Neuron (in vitro differentiated cells): Measurements from ENCODE around the gene SLC39A8.

ENCODE experiments used
- H2AFZ ChIP-seq: one replicate; pipeline ENCODE4 v1.6.1; 2013; ENCODE audit warnings: low read depth, mild to moderate bottlenecking, inconsistent platforms, low read length, moderate library complexity
- H3K27me3 ChIP-seq: one replicate; pipeline ENCODE4 v1.6.1; 2013; ENCODE audit warnings: low read length; ENCODE audit not compliant: insufficient read depth
- H3K36me3 ChIP-seq: one replicate; pipeline ENCODE4 v1.6.1; 2013; ENCODE audit warnings: low read length; ENCODE audit not compliant: insufficient read depth
- H3K4me1 ChIP-seq: one replicate; pipeline ENCODE4 v1.6.1; 2013; ENCODE audit warnings: low read length; ENCODE audit not compliant: insufficient read depth
- H3K4me3 ChIP-seq: 2 replicates; pipeline ENCODE4 v1.5.1; 2013; ENCODE audit warnings: mild to moderate bottlenecking, low read length, moderate library complexity
- H3K9me3 ChIP-seq: one replicate; pipeline ENCODE4 v1.6.1; 2013; ENCODE audit warnings: low read length

Gene SLC39A8

DNA sequence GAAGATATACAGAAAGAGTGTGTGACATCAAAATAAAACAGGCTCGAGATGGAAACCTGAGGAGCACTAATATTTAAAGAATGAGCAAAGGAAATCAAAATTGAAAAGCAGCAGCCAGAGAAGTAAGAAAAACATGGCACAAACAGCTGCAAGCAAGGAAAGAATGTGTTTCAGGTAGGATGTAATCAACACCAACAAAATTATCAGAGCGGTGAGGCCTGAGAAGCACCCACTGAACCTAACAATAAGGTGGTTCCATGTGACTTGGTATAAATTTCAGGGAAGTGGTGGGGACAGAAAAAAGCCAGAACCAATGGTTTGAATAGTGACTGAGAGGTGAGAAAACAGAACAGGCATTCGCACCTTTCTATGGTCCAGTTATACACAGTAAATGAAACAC lies 11.5 kb downstream of the SLC39A8 start:
- Histone ChIP-seq H3K4me1 (no peaks in the 10 kb centered on the region), H3K9me3 (no peaks in the 10 kb centered on the region), H3K36me3 (no peaks in the 10 kb centered on the region), H3K27me3 (no peaks in the 10 kb centered on the region), H3K4me3 (no peak overlapping the region), H2AFZ (no peak overlapping the region)

GRCh38 chr4:102328045-102328444 lies 17.2 kb downstream of the SLC39A8 start:
- Histone ChIP-seq H3K36me3 (no peaks in the 10 kb centered on the region), H2AFZ (no peak overlapping the region), H3K4me3 (no peak overlapping the region), H3K9me3 (no peaks in the 10 kb centered on the region), H3K27me3 (no peaks in the 10 kb centered on the region), H3K4me1 (no peaks in the 10 kb centered on the region)

- no peaks in the 10 kb centered on the region for H3K27me3 ChIP-seq
- H2AFZ ChIP-seq = no peak overlapping the region
- H3K4me3 ChIP-seq = no peak overlapping the region
- H3K4me1 ChIP-seq = no peaks in the 10 kb centered on the region
- H3K36me3 ChIP-seq = no peaks in the 10 kb centered on the region
- H3K9me3 ChIP-seq = no peaks in the 10 kb centered on the region
Measured at GRCh38 chr4:102326951-102327350, 18.3 kb downstream of the SLC39A8 start.

- Histone ChIP-seq H3K36me3 (no peaks in the 10 kb centered on the region), H3K9me3 (no peaks in the 10 kb centered on the region), H3K27me3 (no peaks in the 10 kb centered on the region), H2AFZ (no peak overlapping the region), H3K4me3 (no peak overlapping the region), H3K4me1 (peaks cover 2% of the 10 kb centered on the region)
Measured at GRCh38 chr4:102324730-102325129, 20.6 kb downstream of the SLC39A8 start.

- Histone ChIP-seq H3K9me3 (no peaks in the 10 kb centered on the region), H3K4me1 (peaks cover 3% of the 10 kb centered on the region), H3K36me3 (no peaks in the 10 kb centered on the region), H3K27me3 (no peaks in the 10 kb centered on the region), H2AFZ (no peak overlapping the region), H3K4me3 (no peak overlapping the region)
Measured at GRCh38 chr4:102322736-102323135, 22.5 kb downstream of the SLC39A8 start.

DNA sequence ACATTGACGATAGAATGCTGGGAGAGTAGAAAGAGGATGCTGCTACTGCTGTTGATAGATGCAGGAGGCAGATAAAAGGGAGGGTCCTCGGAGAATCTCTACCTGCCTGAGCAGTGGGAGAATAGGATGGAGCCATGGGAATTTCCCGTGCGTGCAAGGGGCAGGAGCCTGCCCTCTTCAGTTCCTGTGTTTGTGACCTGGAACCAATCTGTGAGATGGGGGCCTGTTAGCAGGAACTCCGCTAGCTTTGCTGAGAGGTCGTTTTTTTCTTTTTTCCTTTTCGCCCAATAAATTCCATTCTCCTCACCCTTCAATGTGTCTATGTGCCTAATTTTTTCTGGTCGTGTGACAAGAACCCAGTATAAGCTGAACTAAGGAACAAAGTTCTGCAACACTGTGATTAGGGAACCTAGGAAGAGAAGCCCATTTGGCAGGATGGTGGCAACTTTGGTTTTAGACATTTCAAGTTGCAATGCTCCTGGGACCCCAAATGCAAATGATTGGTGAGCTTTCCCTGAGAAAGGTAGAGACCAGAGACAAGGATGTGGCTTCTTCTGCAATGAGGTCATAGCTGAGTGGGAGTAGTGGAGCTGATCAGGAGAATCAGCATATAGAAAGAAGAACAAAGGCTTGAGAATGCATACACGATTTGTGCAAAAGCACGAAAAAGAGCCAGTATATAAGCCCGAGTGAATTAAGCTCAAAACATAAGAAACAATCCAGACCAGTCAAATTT lies 23.9 kb downstream of the SLC39A8 start:
- Histone ChIP-seq H3K4me3 (no peak overlapping the region), H3K4me1 (peaks cover 3% of the 10 kb centered on the region), H2AFZ (no peak overlapping the region), H3K27me3 (no peaks in the 10 kb centered on the region), H3K36me3 (no peaks in the 10 kb centered on the region), H3K9me3 (no peaks in the 10 kb centered on the region)

GRCh38 chr4:102319594-102319993 lies 25.7 kb downstream of the SLC39A8 start:
- Histone ChIP-seq H3K4me3 (no peak overlapping the region), H3K4me1 (peaks cover 3% of the 10 kb centered on the region), H3K9me3 (no peaks in the 10 kb centered on the region), H3K27me3 (no peaks in the 10 kb centered on the region), H2AFZ (no peak overlapping the region), H3K36me3 (no peaks in the 10 kb centered on the region)

DNA sequence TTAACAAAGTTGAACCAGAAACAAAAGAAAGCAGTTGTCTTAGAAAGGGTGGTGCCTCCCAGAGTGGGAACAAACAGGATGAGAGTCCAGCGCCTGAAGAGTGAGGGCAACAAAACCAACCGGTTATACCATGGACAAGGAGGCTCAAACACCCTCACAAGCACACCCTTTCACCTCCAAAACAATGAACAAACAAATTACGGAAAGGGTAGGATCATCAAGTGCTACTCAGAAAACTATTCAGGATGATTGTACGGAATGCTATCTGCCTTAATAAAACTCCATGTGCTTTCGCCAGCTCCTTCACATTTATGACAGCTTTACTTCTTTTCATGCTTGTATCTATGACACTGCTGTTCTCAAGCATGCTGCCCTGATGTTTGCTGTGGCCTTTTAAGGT lies 26.8 kb downstream of the SLC39A8 start:
- no peak overlapping the region for H3K4me3 ChIP-seq
- H3K4me1 ChIP-seq = peaks cover 3% of the 10 kb centered on the region
- no peak overlapping the region for H2AFZ ChIP-seq
- no peaks in the 10 kb centered on the region for H3K27me3 ChIP-seq
- no peaks in the 10 kb centered on the region for H3K36me3 ChIP-seq
- H3K9me3 ChIP-seq = no peaks in the 10 kb centered on the region

GRCh38 chr4:102318105-102318504 lies 27.2 kb downstream of the SLC39A8 start:
- Histone ChIP-seq H3K36me3 (no peaks in the 10 kb centered on the region), H3K4me1 (peaks cover 3% of the 10 kb centered on the region), H3K27me3 (no peaks in the 10 kb centered on the region), H3K4me3 (no peak overlapping the region), H2AFZ (no peak overlapping the region), H3K9me3 (no peaks in the 10 kb centered on the region)

GRCh38 chr4:102317459-102317858 lies 27.8 kb downstream of the SLC39A8 start:
- Histone ChIP-seq H2AFZ (no peak overlapping the region), H3K4me1 (peaks cover 3% of the 10 kb centered on the region), H3K4me3 (no peak overlapping the region), H3K36me3 (no peaks in the 10 kb centered on the region), H3K27me3 (no peaks in the 10 kb centered on the region), H3K9me3 (no peaks in the 10 kb centered on the region)

GRCh38 chr4:102316585-102316984 lies 28.7 kb downstream of the SLC39A8 start:
- Histone ChIP-seq H3K27me3 (no peaks in the 10 kb centered on the region), H3K4me1 (peaks cover 3% of the 10 kb centered on the region), H3K9me3 (no peaks in the 10 kb centered on the region), H3K36me3 (no peaks in the 10 kb centered on the region), H2AFZ (no peak overlapping the region), H3K4me3 (no peak overlapping the region)

DNA sequence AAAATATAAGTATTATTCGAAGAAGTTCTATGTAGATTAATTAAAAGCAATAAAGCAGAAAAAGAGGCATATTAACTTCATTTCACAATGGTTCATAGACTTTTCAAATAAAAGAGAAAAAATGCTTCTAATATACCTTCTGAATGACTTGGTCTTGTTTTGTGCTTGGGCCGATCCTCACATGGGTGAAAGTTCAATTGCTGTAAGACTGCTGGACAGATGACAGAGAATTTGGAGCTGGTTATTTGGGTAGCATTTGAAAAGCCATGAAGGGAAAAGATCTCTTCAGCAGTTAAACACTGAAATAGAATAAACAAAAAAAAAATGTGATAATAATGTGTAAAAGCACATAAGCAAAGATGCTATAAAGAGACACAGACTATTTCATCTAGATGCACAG lies 29.8 kb downstream of the SLC39A8 start:
- Histone ChIP-seq H3K4me3 (no peak overlapping the region), H3K9me3 (no peaks in the 10 kb centered on the region), H3K4me1 (peaks cover 3% of the 10 kb centered on the region), H3K36me3 (no peaks in the 10 kb centered on the region), H3K27me3 (no peaks in the 10 kb centered on the region), H2AFZ (no peak overlapping the region)

DNA sequence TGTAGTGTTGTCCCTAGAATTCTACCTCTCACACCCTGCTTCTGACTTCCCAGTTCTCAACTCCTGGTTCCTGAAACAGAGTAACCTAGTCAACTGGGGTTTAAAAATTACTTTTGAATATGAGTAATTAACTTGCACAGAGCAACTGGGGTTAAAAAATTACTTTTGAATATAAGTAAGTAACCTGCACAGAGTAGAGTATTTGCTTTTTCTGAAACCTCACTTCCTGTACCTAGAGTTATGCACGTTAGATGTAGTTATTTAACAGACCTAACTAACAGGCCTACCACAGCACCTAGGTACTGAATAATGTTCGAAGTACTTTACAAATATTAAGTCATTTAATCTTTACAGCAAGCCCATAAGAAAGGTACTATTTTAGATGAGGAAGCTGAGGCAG lies 32.9 kb downstream of the SLC39A8 start:
- Histone ChIP-seq H3K4me3 (no peak overlapping the region), H3K4me1 (no peaks in the 10 kb centered on the region), H3K27me3 (no peaks in the 10 kb centered on the region), H3K36me3 (no peaks in the 10 kb centered on the region), H2AFZ (no peak overlapping the region), H3K9me3 (no peaks in the 10 kb centered on the region)

GRCh38 chr4:102311912-102312311 lies 33.4 kb downstream of the SLC39A8 start:
- H3K9me3 ChIP-seq = no peaks in the 10 kb centered on the region
- no peak overlapping the region for H2AFZ ChIP-seq
- no peaks in the 10 kb centered on the region for H3K4me1 ChIP-seq
- H3K4me3 ChIP-seq = no peak overlapping the region
- no peaks in the 10 kb centered on the region for H3K36me3 ChIP-seq
- H3K27me3 ChIP-seq = no peaks in the 10 kb centered on the region
